GM18520 (cell line): ENCODE data around the gene MXRA5.
"Not testable (repeated sequence)": the region's sequence is repeated elsewhere in the genome, so short reads cannot be mapped to it uniquely, and the experiment has no call there.

ENCODE experiments used
- ATAC-seq: cut with Tn5 transposase; IDR thresholded peaks from one replicate; pipeline ENCODE4 v1.9.1; 2021; ENCODE audit not compliant: unreplicated experiment

The MXRA5 gene

DNA sequence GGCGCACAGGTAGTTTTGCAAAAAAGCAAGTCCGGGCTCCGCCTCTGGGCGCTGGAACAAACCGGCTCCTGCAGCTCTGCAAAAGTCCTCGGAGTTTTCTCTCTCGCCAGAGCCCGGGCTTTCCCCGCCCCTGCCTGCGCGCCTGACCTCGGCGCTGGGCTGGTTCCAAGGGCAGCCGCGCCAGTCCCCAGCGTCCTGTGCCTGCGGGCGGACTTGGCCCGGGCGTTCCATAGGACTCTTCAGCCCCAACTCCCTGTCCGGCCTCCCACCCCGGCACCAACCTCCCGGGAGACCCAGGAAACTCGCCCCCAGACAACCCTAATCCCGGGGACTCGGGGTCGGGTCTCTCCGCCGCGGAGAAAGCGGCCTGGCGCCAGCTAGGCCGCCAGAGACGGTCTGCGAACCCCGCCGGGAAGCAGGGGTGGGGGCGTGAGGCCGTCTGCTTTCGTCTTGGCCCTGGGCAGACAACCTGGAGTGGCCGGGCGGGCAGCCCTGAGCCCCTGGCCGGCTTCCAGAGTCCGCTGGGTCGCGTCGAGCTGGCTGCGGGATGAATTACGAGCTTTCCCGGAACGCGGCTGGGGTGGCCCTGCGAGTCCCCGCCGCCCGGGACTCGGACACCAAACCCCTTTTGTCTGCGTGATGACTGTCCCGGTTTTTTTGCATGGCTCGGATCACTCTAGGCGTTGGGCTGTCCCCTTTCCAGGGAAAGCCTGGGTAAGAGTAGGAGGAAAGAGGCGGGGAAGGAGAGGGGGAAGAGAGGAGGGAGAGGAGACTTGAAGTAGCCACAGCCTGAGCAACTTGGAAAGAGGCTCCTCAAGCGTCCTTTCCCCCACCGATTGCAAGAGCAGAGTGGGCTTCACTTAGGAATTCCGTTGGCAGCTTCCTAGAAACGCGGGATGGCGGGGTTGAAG lies 916 bp downstream of the MXRA5 start:
- ATAC-seq, result no peak

DNA sequence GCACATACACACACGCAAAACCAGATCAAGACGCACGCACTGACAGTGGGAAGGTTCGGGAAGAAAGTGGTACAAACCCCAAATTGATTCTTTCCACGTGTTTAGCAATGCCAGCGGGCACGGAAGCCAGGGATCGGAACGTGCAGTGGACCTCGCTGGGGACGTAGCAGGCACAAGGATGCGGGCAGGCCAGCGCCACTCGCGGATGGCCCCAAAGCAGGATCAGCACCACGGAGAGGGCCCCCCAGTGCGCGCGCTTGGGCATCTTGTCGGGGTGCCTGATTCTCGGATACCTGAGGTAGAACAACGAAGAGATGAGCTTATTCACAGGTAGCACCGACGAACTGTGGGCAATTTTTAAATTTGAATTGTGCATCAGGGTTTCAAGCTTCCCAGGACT lies 2.9 kb downstream of the MXRA5 start:
- ATAC-seq, result not testable (repeated sequence)

DNA sequence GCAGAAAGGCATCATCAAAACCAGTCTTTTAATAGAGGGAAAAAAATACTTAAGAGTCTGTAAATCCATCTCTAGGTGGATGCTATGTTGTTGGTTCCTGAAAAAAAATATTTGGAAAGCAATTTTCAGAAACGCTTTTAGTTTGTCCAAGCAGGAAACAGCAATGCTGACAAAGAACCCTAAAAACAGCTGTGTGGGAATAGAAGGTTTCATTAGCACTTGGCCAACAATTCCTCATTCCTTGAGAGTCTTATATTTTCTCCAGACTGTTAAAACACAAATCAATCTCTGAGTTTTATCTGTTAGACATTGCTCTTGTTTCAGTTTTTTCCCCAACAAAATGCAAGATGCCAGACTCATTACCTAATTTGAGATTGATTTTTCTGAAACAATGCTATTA lies 6.4 kb downstream of the MXRA5 start:
- no peak for ATAC-seq

DNA sequence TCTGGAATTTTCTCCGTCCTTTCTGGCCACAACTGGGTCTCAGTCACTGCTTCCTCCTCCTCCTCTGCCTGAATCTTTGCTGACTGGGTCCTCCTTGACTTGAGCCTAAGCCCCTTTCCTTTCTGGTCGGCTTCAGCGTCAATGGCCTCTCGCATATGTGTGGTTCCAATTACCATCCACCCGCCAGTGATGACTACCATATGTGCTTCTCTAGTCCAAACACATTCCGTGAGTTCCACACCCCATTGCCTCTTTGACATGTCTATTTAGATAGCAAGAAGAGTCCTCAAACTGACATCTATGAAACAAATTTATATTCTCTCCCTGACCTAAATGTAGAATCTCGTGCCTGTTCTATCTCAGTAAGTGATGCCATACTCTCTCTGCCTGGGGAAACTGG lies 19.8 kb downstream of the MXRA5 start:
- ATAC-seq, result no peak

DNA sequence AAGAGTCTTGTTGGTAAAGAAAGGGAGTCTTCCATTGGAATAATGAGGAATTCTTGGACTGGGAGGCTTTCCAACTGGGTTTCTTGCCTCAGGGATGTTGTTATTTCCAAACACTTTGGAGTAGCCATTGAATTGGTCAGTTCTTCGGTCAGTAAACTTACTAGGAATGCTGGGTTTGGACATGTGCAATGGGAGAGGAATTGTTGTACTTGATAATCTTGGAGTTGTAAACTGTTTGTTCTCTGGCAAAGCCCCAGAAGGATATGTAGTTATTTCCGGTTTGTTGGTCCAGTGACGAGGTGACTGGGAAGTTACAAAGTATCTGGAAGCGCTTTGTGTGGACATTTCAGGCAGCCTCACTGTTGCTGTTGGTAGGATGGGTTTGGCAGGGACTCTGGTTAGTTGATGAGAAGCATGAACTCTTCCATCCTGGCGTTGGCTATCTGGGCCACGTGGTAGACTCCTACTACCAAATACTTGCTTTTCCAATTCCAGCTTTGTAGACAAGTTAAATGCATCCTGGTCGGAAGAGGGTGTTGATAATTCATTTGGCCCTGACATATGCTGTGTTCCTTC lies 25.9 kb downstream of the MXRA5 start:
- ATAC-seq, result no peak

DNA sequence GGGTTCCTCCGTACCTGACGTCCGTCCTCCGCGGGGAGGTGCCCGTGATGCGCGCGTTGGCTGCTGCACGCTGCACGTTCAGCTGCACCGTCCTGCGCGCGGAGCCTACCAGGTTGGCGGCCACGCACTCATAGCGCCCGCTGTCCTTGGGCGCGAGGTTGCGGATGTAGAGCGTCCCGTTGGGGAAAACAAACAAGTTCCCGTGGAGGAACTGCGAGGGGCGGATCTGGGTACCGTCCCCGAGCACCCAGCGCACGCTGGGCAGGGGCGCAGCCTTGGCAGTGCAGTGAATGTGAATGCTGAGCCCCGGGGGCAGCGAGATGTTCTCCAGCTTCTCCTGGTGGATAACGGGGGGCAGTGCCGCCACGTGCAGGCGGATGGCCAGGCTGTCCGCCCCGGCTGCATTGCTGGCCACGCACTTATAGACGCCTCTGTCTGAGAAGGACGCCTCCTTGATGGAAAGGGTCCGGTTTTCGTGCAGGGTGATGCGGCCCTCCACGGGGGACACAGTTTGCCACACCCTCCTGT lies 29.2 kb downstream of the MXRA5 start:
- no peak for ATAC-seq

DNA sequence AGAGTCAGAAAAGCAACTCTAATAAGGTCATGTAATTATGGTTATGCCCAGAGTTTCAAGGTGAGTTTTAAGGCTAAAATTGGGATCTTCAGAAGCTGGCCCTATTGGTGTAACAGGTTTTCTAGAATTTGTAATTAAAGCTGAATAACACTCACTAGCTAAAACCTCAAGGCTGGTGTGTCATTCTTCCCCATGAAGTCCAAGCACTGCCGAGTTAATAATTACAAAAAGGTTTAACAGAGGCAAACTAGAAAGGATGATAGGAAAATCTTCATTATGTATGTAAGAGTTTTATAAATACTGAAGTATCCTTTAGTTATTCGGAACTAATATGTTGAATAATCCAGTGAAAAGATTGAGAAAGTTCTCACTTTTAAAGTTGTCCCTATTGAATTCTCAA lies 34.3 kb downstream of the MXRA5 start:
- ATAC-seq, result no peak

DNA sequence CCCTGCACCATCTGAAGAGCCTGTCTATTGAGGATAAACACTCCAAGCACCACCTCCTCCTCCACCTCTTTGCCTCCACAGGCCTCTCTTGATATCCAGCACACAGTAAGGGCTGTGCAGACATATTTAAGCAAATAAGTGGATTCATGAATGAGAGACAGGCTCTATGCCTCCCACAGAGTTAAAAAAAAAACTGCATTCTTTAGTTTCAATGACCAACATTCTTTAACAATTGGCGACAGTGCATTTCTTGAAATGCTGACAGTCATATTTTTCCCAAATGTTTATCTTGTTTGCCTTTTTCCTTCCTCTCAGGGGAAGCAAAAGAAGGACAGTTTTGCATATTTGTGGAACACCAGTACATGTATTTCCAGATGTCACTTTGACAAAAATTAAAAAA lies 38.6 kb downstream of the MXRA5 start:
- no peak for ATAC-seq

DNA sequence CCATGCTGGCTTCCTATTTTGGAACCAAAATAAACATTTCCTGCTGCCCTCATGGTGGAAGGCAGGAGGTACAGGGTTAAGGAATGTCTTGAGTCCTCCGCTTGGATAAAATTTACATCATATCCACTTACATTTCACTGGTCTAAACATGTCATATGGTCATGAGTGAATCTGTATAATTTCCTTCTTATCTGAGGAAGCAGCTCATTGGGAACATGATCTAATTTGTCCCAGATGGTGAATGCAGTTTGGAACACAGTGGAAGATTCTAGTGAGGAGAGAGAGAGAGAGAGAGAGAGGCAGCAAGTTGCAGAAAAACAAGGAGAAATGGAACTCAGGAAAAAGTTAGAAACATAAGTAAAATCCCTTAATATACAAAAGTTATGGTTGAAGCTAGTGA lies 46.8 kb downstream of the MXRA5 start:
- no peak for ATAC-seq

DNA sequence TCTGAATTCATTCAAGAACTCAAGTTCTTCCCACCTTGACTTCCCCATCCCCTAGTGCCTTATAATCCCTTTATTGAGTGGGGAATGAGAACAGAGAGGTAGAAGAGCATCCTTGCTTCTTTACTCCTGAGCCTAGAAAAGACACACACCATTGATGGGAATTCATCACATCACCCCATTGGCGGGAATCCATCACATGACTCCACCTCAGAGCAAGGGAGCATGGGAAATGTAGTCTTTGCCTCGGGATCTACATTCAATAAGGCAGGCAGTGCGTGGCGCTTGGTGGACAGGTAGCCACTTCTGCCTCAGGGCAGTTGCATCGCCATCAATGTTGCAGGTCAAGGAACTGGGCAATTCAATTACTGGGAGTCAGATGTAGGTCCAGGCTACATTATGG lies 50.7 kb downstream of the MXRA5 start:
- ATAC-seq, result no peak

DNA sequence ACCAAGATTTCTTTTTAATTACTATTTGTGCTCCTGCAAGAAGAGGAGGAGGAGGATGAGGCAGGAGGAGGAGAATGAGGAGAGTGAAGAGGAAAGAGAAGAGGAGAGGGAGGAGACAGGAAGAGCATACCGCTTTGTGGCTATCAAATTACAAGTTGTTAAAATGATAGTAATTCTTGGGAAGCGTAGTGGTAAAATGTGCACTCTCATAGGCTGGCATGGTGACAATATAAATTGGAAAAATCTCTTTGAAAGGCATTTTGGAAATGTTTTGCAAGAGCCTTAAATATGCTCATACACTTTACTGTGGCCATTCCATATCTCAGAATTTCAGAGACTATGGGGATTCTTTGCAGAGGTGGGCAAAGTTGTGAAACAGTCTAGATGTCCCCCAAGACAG lies 53.2 kb downstream of the MXRA5 start:
- ATAC-seq, result no peak

DNA sequence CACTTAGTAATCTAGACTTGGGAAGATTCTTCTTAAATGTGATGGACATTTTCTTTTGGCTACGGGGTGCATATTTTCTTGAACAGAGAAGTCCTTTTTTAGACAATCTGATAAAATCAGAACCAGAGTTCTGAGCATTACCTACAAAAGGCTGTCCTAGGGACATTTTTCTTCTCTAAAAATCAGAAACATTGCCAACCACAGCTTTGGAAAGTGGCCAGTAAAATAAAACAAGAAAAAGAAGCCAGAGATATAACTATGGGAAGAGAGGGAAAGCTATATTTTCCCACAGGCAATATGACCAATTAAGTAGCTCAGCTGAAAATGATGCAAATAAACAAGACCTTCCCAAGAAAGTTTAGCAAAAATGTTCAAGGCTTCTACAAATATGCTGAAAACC lies 55.9 kb downstream of the MXRA5 start:
- no peak for ATAC-seq

DNA sequence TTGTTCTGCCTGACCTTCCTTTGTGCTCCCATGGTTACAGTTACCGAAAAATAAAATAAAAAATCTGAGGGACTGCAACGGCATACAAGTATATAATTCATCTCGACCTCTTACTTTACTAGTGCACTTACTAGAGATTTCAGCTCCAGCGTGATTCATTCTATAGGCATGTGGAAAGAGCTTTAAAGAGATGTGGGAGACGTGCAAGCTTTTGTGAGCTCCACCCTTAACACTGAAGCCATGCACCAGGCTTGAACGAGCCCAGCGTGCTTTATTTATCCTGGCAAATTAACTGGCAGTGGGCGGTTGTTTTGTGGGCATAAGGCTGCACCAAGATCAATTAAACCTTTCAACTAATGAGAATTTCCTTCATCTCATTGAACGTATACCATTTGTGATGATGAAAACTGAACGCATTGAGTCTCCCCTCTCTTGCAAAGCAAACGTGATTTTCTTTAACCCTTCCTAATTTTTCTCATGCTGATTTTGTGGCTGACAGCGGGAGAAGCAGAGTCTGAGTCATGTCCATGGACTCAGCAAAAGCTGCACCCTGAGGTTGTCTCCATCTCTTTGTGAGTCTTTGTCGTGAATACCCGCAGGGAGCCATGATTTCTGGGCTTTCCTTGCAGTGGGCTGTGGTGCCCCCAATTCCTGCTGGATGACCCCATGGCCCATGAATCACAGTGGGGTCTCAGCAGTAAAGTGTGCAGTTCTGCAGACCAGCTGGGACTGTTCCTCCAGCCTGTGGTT lies 60.1 kb downstream of the MXRA5 start:
- no peak for ATAC-seq

DNA sequence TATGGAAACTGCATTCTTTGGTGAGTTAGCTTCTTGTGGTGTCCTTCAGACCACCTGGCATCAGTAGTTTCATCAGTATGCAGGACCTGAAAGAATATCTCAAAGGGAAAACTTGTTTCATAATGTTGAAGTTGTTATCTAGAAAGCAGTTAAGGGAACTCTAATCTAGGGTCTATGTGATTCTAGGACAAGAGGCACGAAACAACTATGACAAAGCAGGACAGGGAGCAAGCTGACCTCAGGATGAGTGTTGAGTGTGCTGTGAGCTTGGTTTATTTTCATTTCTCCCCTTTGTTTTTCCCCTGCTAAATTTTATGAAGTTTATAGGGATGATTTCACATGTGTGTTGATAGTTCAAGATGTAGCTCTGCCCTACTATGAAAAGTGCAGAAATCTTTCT lies 65.7 kb downstream of the MXRA5 start:
- ATAC-seq, result no peak

DNA sequence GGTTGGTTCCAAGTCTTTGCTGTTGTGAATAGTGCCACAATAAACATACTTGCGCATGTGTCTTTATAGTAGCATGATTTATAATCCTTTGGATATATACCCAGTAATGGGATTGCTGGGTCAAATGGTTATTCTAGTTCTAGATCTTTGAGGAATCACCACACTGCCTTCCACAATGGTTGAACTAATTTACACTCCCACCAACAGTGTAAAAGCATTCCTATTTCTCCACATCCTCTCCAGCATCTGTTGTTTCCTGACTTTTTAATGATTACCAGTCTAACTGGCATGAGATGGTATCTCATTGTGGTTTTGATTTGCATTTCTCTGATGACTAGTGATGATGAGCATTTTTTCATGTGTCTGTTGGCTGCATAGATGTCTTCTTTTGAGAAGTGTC lies 72.8 kb downstream of the MXRA5 start:
- not testable (repeated sequence) for ATAC-seq

DNA sequence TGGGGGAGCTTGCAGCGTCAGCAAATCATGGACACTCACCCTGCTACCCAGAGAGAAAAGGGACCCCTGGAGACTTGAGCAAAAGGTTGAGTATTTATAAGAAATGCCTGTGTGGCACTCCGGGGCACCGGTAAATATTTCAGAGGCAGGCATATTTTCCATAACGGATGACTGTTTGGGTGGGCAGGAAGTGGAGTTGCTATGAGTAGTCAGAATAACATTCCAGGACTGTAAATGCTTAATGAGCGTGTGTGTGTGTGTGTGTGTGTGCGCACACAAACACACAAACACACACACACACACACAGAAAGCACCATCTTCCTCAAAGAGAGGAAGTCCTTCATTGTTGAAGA lies 74.6 kb downstream of the MXRA5 start:
- ATAC-seq, result no peak

DNA sequence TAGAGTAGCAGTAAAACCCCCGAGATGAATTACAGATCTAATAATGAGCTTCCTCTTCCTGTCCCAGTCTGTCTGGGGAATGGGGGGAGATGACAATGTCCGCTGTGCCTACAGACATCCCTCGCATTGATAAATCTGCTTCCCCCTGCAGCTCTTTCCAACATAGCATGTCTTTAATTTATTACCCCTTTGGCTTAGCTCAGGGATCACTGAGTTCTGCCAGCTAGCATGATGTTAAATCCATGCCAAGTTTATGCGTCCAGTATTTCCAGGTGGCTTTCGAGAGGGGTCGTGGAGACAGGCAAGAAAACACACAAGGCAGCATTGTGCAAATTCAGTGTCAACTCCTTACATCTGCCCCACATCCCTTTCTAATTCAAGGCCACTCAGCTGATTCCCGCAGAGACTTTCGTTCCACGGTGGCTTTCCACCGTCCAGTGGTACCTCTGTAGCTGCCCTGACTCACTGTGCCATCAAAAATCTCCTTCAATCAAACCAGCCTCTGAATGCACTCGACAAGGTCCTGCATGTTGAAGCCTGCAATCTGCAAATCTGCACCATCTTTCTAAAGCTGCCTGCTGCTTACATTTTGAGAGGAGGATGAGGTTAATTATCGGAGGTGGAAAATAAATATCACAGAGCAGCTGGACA lies 75.1 kb downstream of the MXRA5 start:
- no peak for ATAC-seq

DNA sequence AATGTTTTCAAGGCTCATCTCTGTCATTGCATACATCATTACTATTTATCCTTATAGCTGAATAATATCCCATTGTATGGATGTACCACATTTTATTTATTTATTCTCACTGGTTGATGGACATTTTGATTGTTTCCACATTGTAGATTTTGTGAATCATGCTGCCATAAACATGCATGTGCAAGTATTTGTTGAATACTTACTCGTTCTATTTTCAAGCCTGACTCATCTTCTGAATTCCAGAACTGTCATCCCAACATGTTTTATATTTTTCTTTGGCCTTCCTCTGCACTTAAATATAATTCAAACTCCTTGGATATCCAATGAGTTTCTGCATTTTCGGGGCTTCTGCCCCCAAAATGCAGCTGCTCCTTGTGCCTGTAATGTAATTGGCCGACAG lies 77.6 kb downstream of the MXRA5 start:
- ATAC-seq, result no peak

DNA sequence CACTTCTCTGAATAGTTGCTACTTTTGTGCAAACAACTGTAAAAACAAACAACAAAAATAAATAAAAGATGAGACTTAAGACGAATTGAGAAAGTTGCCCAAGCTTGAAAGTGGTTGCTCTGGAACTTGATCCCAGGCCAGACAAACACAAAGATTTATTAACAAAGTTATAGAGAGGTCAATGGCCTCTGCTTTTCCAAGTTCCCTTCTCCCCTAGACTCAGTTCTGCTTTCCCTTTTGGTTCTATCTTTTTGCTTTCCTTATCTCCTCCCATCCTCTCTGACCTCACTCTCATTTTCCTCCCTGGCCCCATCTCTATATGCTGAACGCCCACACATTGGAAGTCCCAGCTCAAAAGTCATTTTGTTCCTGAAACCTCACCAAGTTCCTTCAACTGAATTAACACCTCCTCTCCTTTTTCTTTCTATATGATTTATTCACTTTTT lies 82.7 kb downstream of the MXRA5 start:
- no peak for ATAC-seq

DNA sequence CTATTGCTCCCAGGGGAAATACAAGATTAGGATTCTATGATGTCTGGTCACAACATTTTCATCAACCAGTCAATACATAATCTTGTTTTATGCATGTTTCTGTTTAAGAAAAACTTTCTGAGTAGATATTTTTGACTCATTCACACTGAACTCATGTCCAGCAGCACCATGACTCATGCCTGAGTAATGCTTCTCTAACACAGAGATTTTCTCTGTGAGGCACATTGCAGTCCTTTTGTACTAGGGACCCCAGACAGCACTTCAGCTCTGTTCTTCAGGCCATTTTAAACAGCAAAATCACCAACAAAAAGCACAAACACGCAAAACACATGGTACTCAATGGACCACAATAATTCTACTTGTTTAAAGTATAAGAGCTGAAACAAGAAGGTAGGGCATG lies 83.6 kb downstream of the MXRA5 start:
- no peak for ATAC-seq
